Liver (tissue), 9 donors: ENCODE results near the gene GSTA2. TPM values are rescaled to one million over a fixed set of nuclear protein-coding genes. Genes with fewer than 3 reads are reported as not detected.
A peak's percentile ranks its signal among the peaks of the same experiment; 100 is the strongest.
"Not testable (repeated sequence)": the region's sequence is repeated elsewhere in the genome, so short reads cannot be mapped to it uniquely, and the experiment has no call there.

Source experiments
- DNase-seq: peaks from one replicate; pipeline ENCODE4 v3.0.0-alpha.2; 2017; ENCODE audit warnings: low spot score
- H3K27ac ChIP-seq, 2 donors: one replicate each; pipeline ENCODE4 v1.7.0; 2013; ENCODE audit warnings: inconsistent platforms in 2 of 2, low read length in 2 of 2, control low read depth in 1 of 2, low read depth in 1 of 2, mild to moderate bottlenecking in 1 of 2
- H3K27me3 ChIP-seq, 4 donors: one replicate each; pipeline versions ENCODE4 v1.6.1 to v1.7.0; 2013; ENCODE audit warnings: low read length in 3 of 4, inconsistent platforms in 1 of 4, mild to moderate bottlenecking in 1 of 4, moderate library complexity in 1 of 4; ENCODE audit not compliant: control insufficient read depth in 4 of 4, insufficient read depth in 4 of 4
- H3K36me3 ChIP-seq, 4 donors: one replicate each; pipeline versions ENCODE4 v1.6.1 to v1.7.0; 2013; ENCODE audit warnings: low read length in 3 of 4, mild to moderate bottlenecking in 3 of 4, low read depth in 1 of 4, moderate library complexity in 1 of 4; ENCODE audit not compliant: control insufficient read depth in 4 of 4, insufficient read depth in 3 of 4
- H3K4me1 ChIP-seq, 4 donors: one replicate each; pipeline versions ENCODE4 v1.6.1 to v1.7.0; 2013; ENCODE audit warnings: low read length in 3 of 4, mild to moderate bottlenecking in 3 of 4, moderate library complexity in 1 of 4; ENCODE audit not compliant: control insufficient read depth in 4 of 4, insufficient read depth in 4 of 4
- H3K4me3 ChIP-seq, 3 donors: one replicate each; pipeline versions ENCODE4 v1.6.1 to v1.7.0; 2013; ENCODE audit warnings: low read length in 3 of 3, control low read depth in 1 of 3, low read depth in 1 of 3, mild to moderate bottlenecking in 1 of 3
- H3K9ac ChIP-seq, 2 donors: one replicate each; pipeline ENCODE4 v1.7.0; 2013; ENCODE audit warnings: low read length in 2 of 2, mild to moderate bottlenecking in 2 of 2, moderate library complexity in 2 of 2, control low read depth in 1 of 2, low read depth in 1 of 2
- H3K9me3 ChIP-seq, 4 donors: one replicate each; pipeline versions ENCODE4 v1.6.1 to v1.7.0; 2013; ENCODE audit warnings: low read length in 3 of 4; ENCODE audit not compliant: control insufficient read depth in 4 of 4
- EGR1 ChIP-seq, 2 donors: IDR thresholded peaks; 2 replicates each; pipeline ENCODE4 v1.6.1; 2016 to 2018; ENCODE audit warnings: antibody characterized with exemption in 2 of 2, low read depth in 2 of 2
- FOXA2 ChIP-seq: IDR thresholded peaks from 2 replicates; pipeline ENCODE4 v1.6.1; 2016; ENCODE audit warnings: antibody characterized with exemption
- GABPA ChIP-seq, 2 donors: IDR thresholded peaks in 1 of 2; conservative IDR thresholded peaks in 1 of 2; 2 replicates each; pipeline ENCODE4 v1.6.1; 2016; ENCODE audit warnings: antibody characterized with exemption in 2 of 2, mild to moderate bottlenecking in 1 of 2, moderate library complexity in 1 of 2
- HNF4A ChIP-seq, 2 donors: conservative IDR thresholded peaks; 2 replicates each; pipeline ENCODE4 v1.6.1; 2016; ENCODE audit warnings: antibody characterized with exemption in 2 of 2, mild to moderate bottlenecking in 2 of 2
- JUND ChIP-seq, 2 donors: IDR thresholded peaks; 2 replicates each; pipeline ENCODE4 v1.6.1; 2016; ENCODE audit warnings: antibody characterized with exemption in 2 of 2
- RXRA ChIP-seq, 2 donors: IDR thresholded peaks; 2 replicates each; pipeline ENCODE4 v1.6.1; 2017 to 2018; ENCODE audit warnings: antibody characterized with exemption in 2 of 2, mild to moderate bottlenecking in 1 of 2
- SP1 ChIP-seq: IDR thresholded peaks from 2 replicates; pipeline ENCODE4 v1.6.1; 2018; ENCODE audit warnings: antibody characterized with exemption, mild to moderate bottlenecking
- YY1 ChIP-seq: IDR thresholded peaks from 2 replicates; pipeline ENCODE4 v1.6.1; 2016; ENCODE audit warnings: antibody characterized with exemption, mild to moderate bottlenecking
- ZBTB33 ChIP-seq: IDR thresholded peaks from 2 replicates; pipeline ENCODE4 v1.6.1; 2016; ENCODE audit warnings: antibody characterized with exemption
- WGBS: extraction: QIAGEN DNeasy Blood & Tissue Kit; methylation state at CpG from one replicate; pipeline ENCODE4 v1.1.7; 2013; 5-methylcytosine and 5-hydroxymethylcytosine counted together
- polyA plus RNA-seq, 2 donors: library from polyadenylated mRNA; stranded (reverse) in 1 of 2; unstranded in 1 of 2; fragments of 200-250 nt in 1 of 2; fragments of >200 nt in 1 of 2; fragmentation: Nextera tagmentation in 1 of 2; extraction: Ambion mirVana in 1 of 2; gene quantifications; one replicate each; pipeline versions ENCODE4 v1.2.1 to v1.2.3, GENCODE V29; 2013 to 2015
- total RNA-seq, 2 donors: library from RNA; depleted of rRNA; stranded (reverse); fragments of >200 nt; gene quantifications; one replicate each; pipeline ENCODE4 v1.2.3, GENCODE V29; 2014
- TF ChIP-seq, protein P1 (sequence below): IDR thresholded peaks from 2 replicates; pipeline ENCODE4 v1.6.1; 2016; ENCODE audit warnings: antibody characterized with exemption
- TF ChIP-seq, protein P2 (sequence below): IDR thresholded peaks from 2 replicates; pipeline ENCODE4 v1.6.1; 2016; ENCODE audit warnings: antibody characterized with exemption
- donor health status: healthy.
- donor health status: healthy.
- donor health status: healthy.
- donor health status: healthy.
- donor health status: healthy.

GSTA2 gene
- total and polyA plus RNA-seq, 4 donors, result 1.4 to 110 (median 2.1) TPM

GRCh38 chr6:52769399-52769798 lies 6.1 kb upstream of the GSTA2 start:
- H3K9ac ChIP-seq, H3K4me1 ChIP-seq, H3K4me3 ChIP-seq, H3K27me3 ChIP-seq, DNase-seq, H3K36me3 ChIP-seq, H3K9me3 ChIP-seq, H3K27ac ChIP-seq: not testable (repeated sequence)
- 89% methylated on average over 4 of the region's 4 CpGs for WGBS

DNA sequence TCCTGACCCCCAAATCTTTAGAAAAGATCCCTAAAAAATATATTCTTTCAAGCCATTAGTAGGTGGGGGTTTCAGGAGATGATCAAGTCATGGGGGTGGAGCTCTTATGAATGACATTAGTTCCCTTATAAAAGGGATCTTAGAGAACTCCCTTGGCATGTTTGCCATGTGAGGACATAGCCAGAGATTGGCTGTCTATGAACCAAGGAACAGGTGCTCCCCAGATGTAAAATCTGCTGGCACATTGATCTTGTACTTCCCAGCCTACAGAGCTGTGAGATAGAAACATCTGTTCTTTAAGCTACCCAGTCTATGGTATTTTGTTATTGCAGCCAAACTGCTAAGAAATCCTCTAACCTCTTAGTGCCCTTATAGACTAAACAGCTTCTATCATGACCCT lies 4.4 kb upstream of the GSTA2 start:
- not testable (repeated sequence) for DNase-seq, H3K9me3 ChIP-seq, H3K27me3 ChIP-seq

GRCh38 chr6:52761673-52762491 lies 1.4 kb downstream of the GSTA2 start:
- H3K27me3 ChIP-seq, H3K4me1 ChIP-seq, H3K9ac ChIP-seq, H3K9me3 ChIP-seq, DNase-seq, H3K36me3 ChIP-seq, H3K4me3 ChIP-seq, H3K27ac ChIP-seq: not testable (repeated sequence)
- WGBS, result 52% methylated on average over 7 of the region's 7 CpGs

More for the DNA sequence above, 4.4 kb upstream of the GSTA2 start:
- not testable (repeated sequence) for H3K4me1 ChIP-seq, H3K4me3 ChIP-seq, H3K36me3 ChIP-seq, H3K27ac ChIP-seq, H3K9ac ChIP-seq

DNA sequence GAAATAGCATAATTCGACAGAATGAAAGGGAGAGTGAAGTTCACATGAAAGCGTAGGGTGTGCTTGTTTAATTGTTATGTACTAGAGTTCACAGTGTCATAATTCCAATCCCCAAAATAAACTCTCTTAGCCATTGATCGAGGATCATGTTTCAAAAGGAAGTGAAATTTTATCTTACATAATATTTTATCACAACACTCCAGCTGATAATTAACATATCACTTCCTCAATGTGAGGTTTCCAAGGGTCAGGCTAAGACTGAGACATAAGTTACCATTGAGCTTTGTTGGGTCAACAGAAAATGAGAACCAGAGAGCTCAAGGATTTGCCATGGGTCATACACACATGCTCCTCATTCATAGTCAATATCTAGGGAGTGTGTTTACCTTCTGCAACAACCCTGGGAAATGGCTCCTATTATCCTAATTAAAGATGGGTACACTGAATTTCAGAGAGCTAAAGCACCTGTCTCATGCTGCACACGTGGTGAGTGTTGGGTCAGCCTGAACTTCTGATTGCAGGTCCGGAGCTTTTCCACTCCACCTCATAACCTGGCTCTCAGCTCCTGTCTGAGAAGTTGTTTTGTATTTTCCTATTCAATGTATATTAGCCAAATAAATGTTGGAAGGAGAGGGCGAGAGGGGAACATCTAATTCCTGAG lies 3.0 kb downstream of the GSTA2 start:
- WGBS, result 27% methylated on average over 6 of the region's 6 CpGs
- H3K27me3 ChIP-seq, result no peaks in the 10 kb centered on the region
- TF ChIP-seq HNF4A (conservative IDR thresholded peaks at IDR 0.05), result peak in 1 of 2 donors; percentile 37
- no peak for TF ChIP-seq JUND (IDR thresholded peaks at IDR 0.05)
- TF ChIP-seq RXRA (IDR thresholded peaks at IDR 0.05), result peak in 1 of 2 donors; percentile 8

GRCh38 chr6:52759085-52759484 lies 4.2 kb downstream of the GSTA2 start:
- 49% methylated on average over 1 of the region's 1 CpG for WGBS
- no peak overlapping the region for H3K9ac ChIP-seq
- no peaks in the 10 kb centered on the region for H3K9me3 ChIP-seq
- peaks cover 0 to 8% (median 5%) of the 10 kb centered on the region in 4 donors for H3K4me1 ChIP-seq
- H3K4me3 ChIP-seq, result no peak overlapping the region
- H3K27ac ChIP-seq, result no peak overlapping the region
- peaks cover 0 to 4% (median 0%) of the 10 kb centered on the region in 4 donors for H3K36me3 ChIP-seq
- H3K27me3 ChIP-seq, result no peaks in the 10 kb centered on the region
- DNase-seq, result no peak
- TF ChIP-seq, protein P1, sequence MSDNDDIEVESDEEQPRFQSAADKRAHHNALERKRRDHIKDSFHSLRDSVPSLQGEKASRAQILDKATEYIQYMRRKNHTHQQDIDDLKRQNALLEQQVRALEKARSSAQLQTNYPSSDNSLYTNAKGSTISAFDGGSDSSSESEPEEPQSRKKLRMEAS, result no peak
- TF ChIP-seq RXRA (IDR thresholded peaks at IDR 0.05) (no peak), FOXA2 (no peak), ZBTB33 (no peak), SP1 (no peak), EGR1 (IDR thresholded peaks at IDR 0.05; ENCODE audit: low read depth in 2 of 2) (no peak), YY1 (no peak), GABPA (IDR thresholded peaks at IDR 0.05 in 1 of 2, conservative IDR thresholded peaks at IDR 0.05 in 1 of 2) (no peak)
- TF ChIP-seq, protein P2, sequence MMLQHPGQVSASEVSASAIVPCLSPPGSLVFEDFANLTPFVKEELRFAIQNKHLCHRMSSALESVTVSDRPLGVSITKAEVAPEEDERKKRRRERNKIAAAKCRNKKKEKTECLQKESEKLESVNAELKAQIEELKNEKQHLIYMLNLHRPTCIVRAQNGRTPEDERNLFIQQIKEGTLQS, result no peak

More for the DNA sequence above, 3.0 kb downstream of the GSTA2 start:
- Histone ChIP-seq H3K27ac (no peak overlapping the region), H3K4me1 (peaks cover 0 to 8% (median 5%) of the 10 kb centered on the region in 4 donors), H3K9me3 (no peaks in the 10 kb centered on the region), H3K36me3 (no peaks in the 10 kb centered on the region), H3K4me3 (no peak overlapping the region), H3K9ac (no peak overlapping the region)
- DNase-seq, result no peak
